ENCODE data around the gene NPFFR1.

The NPFFR1 gene

GRCh38 chr10:70328967-70329366 lies 45.2 kb upstream of the NPFFR1 start:
- no peak for TF ChIP-seq POLR2AphosphoS5 (IDR thresholded peaks at IDR 0.05; ENCODE audit: low read depth, low read length)
- no peak for TF ChIP-seq SIN3A (IDR thresholded peaks at IDR 0.05; ENCODE audit: borderline replicate concordance, insufficient read depth, low read length)
- TF ChIP-seq TAF1 (IDR thresholded peaks at IDR 0.05; ENCODE audit: borderline replicate concordance, insufficient read depth, low read length) = no peak

GRCh38 chr10:70328018-70328417 lies 44.2 kb upstream of the NPFFR1 start:
- no peak for TF ChIP-seq TAF1 (IDR thresholded peaks at IDR 0.05; ENCODE audit: borderline replicate concordance, insufficient read depth, low read length)
- no peak for TF ChIP-seq SIN3A (IDR thresholded peaks at IDR 0.05; ENCODE audit: borderline replicate concordance, insufficient read depth, low read length)
- TF ChIP-seq POLR2AphosphoS5 (IDR thresholded peaks at IDR 0.05; ENCODE audit: low read depth, low read length) = no peak
- no peak for TF ChIP-seq FOXP2 (optimal IDR thresholded peaks at IDR 0.05; ENCODE audit: borderline replicate concordance, extremely low read depth, extremely low read length, insufficient read depth)
- TF ChIP-seq REST (IDR thresholded peaks at IDR 0.05; ENCODE audit: insufficient read depth in 1 of 2, low read depth in 2 of 2, low read length in 2 of 2) = no peak

- no peak for TF ChIP-seq TAF1 (IDR thresholded peaks at IDR 0.05; ENCODE audit: borderline replicate concordance, insufficient read depth, low read length)
- TF ChIP-seq POLR2AphosphoS5 (IDR thresholded peaks at IDR 0.05; ENCODE audit: low read depth, low read length) = no peak
- TF ChIP-seq SIN3A (IDR thresholded peaks at IDR 0.05; ENCODE audit: borderline replicate concordance, insufficient read depth, low read length) = no peak
- TF ChIP-seq REST (IDR thresholded peaks at IDR 0.05; ENCODE audit: insufficient read depth in 1 of 2, low read depth in 2 of 2, low read length in 2 of 2) = no peak
- no peak for TF ChIP-seq FOXP2 (optimal IDR thresholded peaks at IDR 0.05; ENCODE audit: borderline replicate concordance, extremely low read depth, extremely low read length, insufficient read depth)
Observed at GRCh38 chr10:70324951-70325781, 41.4 kb upstream of the NPFFR1 start.

- no peak for TF ChIP-seq REST (IDR thresholded peaks at IDR 0.05; ENCODE audit: insufficient read depth in 1 of 2, low read depth in 2 of 2, low read length in 2 of 2)
- TF ChIP-seq POLR2AphosphoS5 (IDR thresholded peaks at IDR 0.05; ENCODE audit: low read depth, low read length) = no peak
- TF ChIP-seq SIN3A (IDR thresholded peaks at IDR 0.05; ENCODE audit: borderline replicate concordance, insufficient read depth, low read length) = no peak
- no peak for TF ChIP-seq FOXP2 (optimal IDR thresholded peaks at IDR 0.05; ENCODE audit: borderline replicate concordance, extremely low read depth, extremely low read length, insufficient read depth)
- no peak for TF ChIP-seq TAF1 (IDR thresholded peaks at IDR 0.05; ENCODE audit: borderline replicate concordance, insufficient read depth, low read length)
Observed at GRCh38 chr10:70324339-70324861, 40.6 kb upstream of the NPFFR1 start.

GRCh38 chr10:70323697-70324338 lies 40.0 kb upstream of the NPFFR1 start:
- TF ChIP-seq FOXP2 (optimal IDR thresholded peaks at IDR 0.05; ENCODE audit: borderline replicate concordance, extremely low read depth, extremely low read length, insufficient read depth) = no peak
- TF ChIP-seq REST (IDR thresholded peaks at IDR 0.05; ENCODE audit: insufficient read depth in 1 of 2, low read depth in 2 of 2, low read length in 2 of 2) = no peak
- no peak for TF ChIP-seq POLR2AphosphoS5 (IDR thresholded peaks at IDR 0.05; ENCODE audit: low read depth, low read length)
- no peak for TF ChIP-seq TAF1 (IDR thresholded peaks at IDR 0.05; ENCODE audit: borderline replicate concordance, insufficient read depth, low read length)
- TF ChIP-seq SIN3A (IDR thresholded peaks at IDR 0.05; ENCODE audit: borderline replicate concordance, insufficient read depth, low read length) = no peak
